PC-3 (cell line): ENCODE results near the gene PPY. TPM values are rescaled to one million over a fixed set of nuclear protein-coding genes. Genes with fewer than 3 reads are reported as not detected.

Experiments used
- ATAC-seq: fragments of 200-7000 bp; cut with Tn5 transposase; 2 replicates; pipeline ENCODE4 v1.9.1; 2020; ENCODE audit warnings: mild to moderate bottlenecking, moderate library complexity
- BruUV-seq: library from RNA; stranded (reverse); fragments of 400-500 nt; replicated peaks from 2 replicates; lab custom pipeline; 2021; lab: Mats Ljungman, UMichigan
- CTCF ChIA-PET: fragments of 300-600 bp; sonication (Branson Sonifier 250); formaldehyde crosslinking; loops from one replicate; lab custom pipeline; 2022; ENCODE audit warnings: antibody characterized with exemption; lab: Charles Lee
- POLR2A ChIA-PET: fragments of 300-600 bp; sonication (Branson Sonifier 250); formaldehyde crosslinking; loops from one replicate; lab custom pipeline; 2022; ENCODE audit warnings: antibody characterized with exemption; ENCODE audit not compliant: unreplicated experiment; lab: Charles Lee
- DNase-seq: peaks from one replicate; pipeline ENCODE4 v3.0.0-alpha.2; 2015
- H2AFZ ChIP-seq: fragments of 300-600 bp; sonication (generic); 2 replicates; pipeline ENCODE4 v1.6.0; 2016; ENCODE audit warnings: antibody characterized with exemption, low read length
- H3F3A ChIP-seq: fragments of 300-600 bp; sonication (generic); one replicate; pipeline ENCODE4 v1.6.0; 2017; ENCODE audit warnings: antibody characterized with exemption, low read length, control low read depth, mild to moderate bottlenecking; ENCODE audit not compliant: unreplicated experiment
- H3K27ac ChIP-seq: fragments of 300-600 bp; sonication (generic); 2 replicates; pipeline ENCODE4 v1.5.1; 2016; ENCODE audit warnings: mild to moderate bottlenecking, low read length
- H3K27me3 ChIP-seq: fragments of 300-600 bp; sonication (generic); 2 replicates; pipeline ENCODE4 v1.6.1; 2016; ENCODE audit warnings: low read length, mixed read lengths
- H3K36me3 ChIP-seq: fragments of 300-600 bp; sonication (generic); 2 replicates; pipeline ENCODE4 v1.6.1; 2016; ENCODE audit warnings: low read depth, mixed run types, low read length, mixed read lengths
- H3K4me1 ChIP-seq: fragments of 300-600 bp; sonication (generic); 2 replicates; pipeline ENCODE4 v1.5.1; 2016; ENCODE audit warnings: low read length; ENCODE audit not compliant: insufficient read depth
- H3K4me2 ChIP-seq: fragments of 300-600 bp; sonication (generic); 2 replicates; pipeline ENCODE4 v1.6.0; 2016; ENCODE audit warnings: low read length
- H3K4me3 ChIP-seq: fragments of 300-600 bp; sonication (generic); 2 replicates; pipeline ENCODE4 v1.5.1; 2016; ENCODE audit warnings: mild to moderate bottlenecking, low read length, mixed read lengths
- H3K79me2 ChIP-seq: fragments of 300-600 bp; sonication (generic); 2 replicates; pipeline ENCODE4 v1.6.1; 2017; ENCODE audit warnings: low read length, mixed read lengths
- H3K9ac ChIP-seq: fragments of 300-600 bp; sonication (generic); 2 replicates; pipeline ENCODE4 v1.6.0; 2016; ENCODE audit warnings: mild to moderate bottlenecking, low read length
- H3K9me2 ChIP-seq: fragments of 300-600 bp; sonication (generic); replicated peaks from 2 replicates; pipeline ENCODE4 v1.6.1; 2016; ENCODE audit warnings: mixed run types, low read length, mixed read lengths
- H3K9me3 ChIP-seq: fragments of 300-600 bp; sonication (generic); 2 replicates; pipeline ENCODE4 v1.6.1; 2016; ENCODE audit warnings: low read length, mixed read lengths
- H4K20me1 ChIP-seq: fragments of 300-600 bp; sonication (generic); 2 replicates; pipeline ENCODE4 v1.6.1; 2016; ENCODE audit warnings: low read length, mixed read lengths
- EZH2 ChIP-seq: fragments of 300-600 bp; sonication (generic); IDR thresholded peaks from one replicate; pipeline ENCODE4 v1.6.1; 2017; ENCODE audit warnings: antibody characterized with exemption, mild to moderate bottlenecking, low read length; ENCODE audit not compliant: unreplicated experiment
- EZH2phosphoT487 ChIP-seq: fragments of 300-600 bp; sonication (generic); IDR thresholded peaks from 2 replicates; pipeline ENCODE4 v1.6.1; 2018; ENCODE audit warnings: mild to moderate bottlenecking, antibody characterized with exemption, low read length, borderline replicate concordance
- intact Hi-C: fragments of 100-400 bp; cut with micrococcal nuclease; formaldehyde crosslinking; loops from 2 replicates; pipeline ENCODE4 v1.9.0; 2023
- total RNA-seq: library from RNA; depleted of rRNA; stranded (reverse); fragments of >200 nt; gene quantifications from 2 replicates; pipeline ENCODE4 v1.2.3, GENCODE V29; 2014
- TF ChIP-seq, protein P1 (sequence below): fragments of 300-600 bp; sonication (generic); conservative IDR thresholded peaks from 2 replicates; pipeline ENCODE4 v1.5.1; 2017; ENCODE audit warnings: antibody characterized with exemption, low read depth, mild to moderate bottlenecking, low read length

The PPY gene
- total RNA-seq, 1 experiment from 2014 or later = not detected

- TF ChIP-seq, protein P1, sequence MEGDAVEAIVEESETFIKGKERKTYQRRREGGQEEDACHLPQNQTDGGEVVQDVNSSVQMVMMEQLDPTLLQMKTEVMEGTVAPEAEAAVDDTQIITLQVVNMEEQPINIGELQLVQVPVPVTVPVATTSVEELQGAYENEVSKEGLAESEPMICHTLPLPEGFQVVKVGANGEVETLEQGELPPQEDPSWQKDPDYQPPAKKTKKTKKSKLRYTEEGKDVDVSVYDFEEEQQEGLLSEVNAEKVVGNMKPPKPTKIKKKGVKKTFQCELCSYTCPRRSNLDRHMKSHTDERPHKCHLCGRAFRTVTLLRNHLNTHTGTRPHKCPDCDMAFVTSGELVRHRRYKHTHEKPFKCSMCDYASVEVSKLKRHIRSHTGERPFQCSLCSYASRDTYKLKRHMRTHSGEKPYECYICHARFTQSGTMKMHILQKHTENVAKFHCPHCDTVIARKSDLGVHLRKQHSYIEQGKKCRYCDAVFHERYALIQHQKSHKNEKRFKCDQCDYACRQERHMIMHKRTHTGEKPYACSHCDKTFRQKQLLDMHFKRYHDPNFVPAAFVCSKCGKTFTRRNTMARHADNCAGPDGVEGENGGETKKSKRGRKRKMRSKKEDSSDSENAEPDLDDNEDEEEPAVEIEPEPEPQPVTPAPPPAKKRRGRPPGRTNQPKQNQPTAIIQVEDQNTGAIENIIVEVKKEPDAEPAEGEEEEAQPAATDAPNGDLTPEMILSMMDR = no peak
- TF ChIP-seq EZH2phosphoT487 = no peak
- no peak for TF ChIP-seq EZH2
- CTCF ChIA-PET = no interaction called here
- DNase-seq = no peak
Observed at GRCh38 chr17:43905985-43906852, 36.1 kb downstream of the PPY start.

DNA sequence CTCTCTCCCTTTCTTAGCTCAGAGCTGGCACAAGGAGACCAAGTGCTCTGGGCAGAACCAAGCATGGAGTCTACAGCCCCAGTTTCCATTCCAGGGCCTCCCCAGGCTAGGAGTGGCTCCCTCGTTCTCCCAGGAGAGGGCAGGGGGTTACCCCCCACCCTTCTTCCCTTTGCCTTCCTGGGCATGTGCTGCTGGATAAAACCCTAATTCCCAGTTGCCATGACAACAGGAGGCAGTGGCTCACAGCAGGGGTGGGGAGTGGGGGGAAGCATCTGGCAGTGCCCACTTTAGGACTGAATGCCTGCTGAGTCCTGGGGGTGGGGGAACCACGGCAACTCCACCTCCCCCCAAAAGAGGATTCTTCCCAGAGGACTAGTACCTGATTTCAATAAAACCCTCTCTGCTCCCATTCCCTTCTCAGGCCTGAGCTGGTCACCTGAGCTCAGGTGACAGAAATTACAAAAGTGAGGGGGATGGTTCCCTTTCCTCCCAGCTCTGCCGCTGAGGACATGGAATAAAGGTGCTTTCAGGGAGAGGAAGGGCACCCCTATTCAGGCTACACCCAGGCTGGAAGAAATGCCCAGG lies 36.8 kb downstream of the PPY start:
- Histone ChIP-seq H3K4me2 (no peak overlapping the region), H4K20me1 (no peaks in the 10 kb centered on the region), H3K27me3 (peaks cover 37% of the 10 kb centered on the region), H3K9ac (no peak overlapping the region), H3K36me3 (no peaks in the 10 kb centered on the region), H3K4me1 (no peaks in the 10 kb centered on the region), H2AFZ (no peak overlapping the region), H3F3A (no peaks in the 10 kb centered on the region), H3K27ac (no peak overlapping the region), H3K79me2 (no peaks in the 10 kb centered on the region), H3K4me3 (no peak overlapping the region), H3K9me3 (no peaks in the 10 kb centered on the region), H3K9me2 (no peaks in the 10 kb centered on the region)
- intact Hi-C loops = no loop called here
- DNase-seq (no peak), ATAC-seq (no peak)
- TF ChIP-seq, protein P1 = no peak
- TF ChIP-seq EZH2phosphoT487 = no peak
- TF ChIP-seq EZH2 = no peak
- CTCF ChIA-PET = no interaction called here
- no TSS peak for BruUV-seq
- POLR2A ChIA-PET = no interaction called here

More at GRCh38 chr17:43905985-43906852, 36.1 kb downstream of the PPY start:
- Histone ChIP-seq H3K27ac (no peak overlapping the region), H3F3A (no peaks in the 10 kb centered on the region), H3K4me3 (no peak overlapping the region), H3K36me3 (no peaks in the 10 kb centered on the region), H3K79me2 (no peaks in the 10 kb centered on the region), H3K9ac (no peak overlapping the region), H2AFZ (no peak overlapping the region), H3K4me2 (no peak overlapping the region), H3K27me3 (peaks cover 37% of the 10 kb centered on the region), H4K20me1 (no peaks in the 10 kb centered on the region), H3K4me1 (no peaks in the 10 kb centered on the region), H3K9me3 (no peaks in the 10 kb centered on the region), H3K9me2 (no peaks in the 10 kb centered on the region)
- no peak for ATAC-seq
- no TSS peak for BruUV-seq
- POLR2A ChIA-PET = no interaction called here
- intact Hi-C loops = no loop called here
